ENCODE data around the gene TTC7B. TPM values are rescaled to one million over a fixed set of nuclear protein-coding genes. Genes with fewer than 3 reads are reported as not detected.

TTC7B gene
- total and polyA plus RNA-seq, 12 donors = 10.0 to 58.4 (median 24.7) TPM

GRCh38 chr14:90703841-90704737 lies 112.1 kb downstream of the TTC7B start:
- Histone ChIP-seq H3K27ac (no peak overlapping the region), H3K9me3 (replicated peaks in 1 of 3) (no peaks in the 10 kb centered on the region), H3K36me3 (replicated peaks in 1 of 2) (no peaks in the 10 kb centered on the region), H3K4me1 (replicated peaks in 1 of 2) (no peaks in the 10 kb centered on the region), H3K27me3 (no peaks in the 10 kb centered on the region), H3K4me3 (no peak overlapping the region)
- DNase-seq = no peak
- WGBS, 4 donors = 69 to 87% (median 81%) methylated on average over 14 of the region's 14 CpGs
- intact Hi-C loops (cut with DNase I) = loop anchor here in 1 of 2 donors (10.0 kb wide), 1 partner anchor 299 kb away; no protein-coding TSS in a partner anchor
- TF ChIP-seq POLR2A (IDR thresholded peaks at IDR 0.05) = no peak
- TF ChIP-seq CTCF (IDR thresholded peaks at IDR 0.05) = no peak

GRCh38 chr14:90700933-90701776 lies 115.1 kb downstream of the TTC7B start:
- Histone ChIP-seq H3K9me3 (replicated peaks in 1 of 3) (no peaks in the 10 kb centered on the region), H3K36me3 (replicated peaks in 1 of 2) (no peaks in the 10 kb centered on the region), H3K4me1 (replicated peaks in 1 of 2) (peaks cover 3 to 17% of the 10 kb centered on the region in 2 donors), H3K4me3 (no peak overlapping the region), H3K27me3 (no peaks in the 10 kb centered on the region), H3K27ac (no peak overlapping the region)
- TF ChIP-seq CTCF (IDR thresholded peaks at IDR 0.05) = no peak
- no peak for TF ChIP-seq POLR2A (IDR thresholded peaks at IDR 0.05)
- intact Hi-C loops (cut with DNase I) = loop anchor here in 1 of 2 donors (10.0 kb wide), 1 partner anchor 296 kb away; no protein-coding TSS in a partner anchor
- DNase-seq = no peak
- WGBS, 4 donors = 78 to 88% (median 82%) methylated on average over 16 of the region's 16 CpGs

- Histone ChIP-seq H3K4me1 (replicated peaks in 1 of 2) (peaks cover 3 to 17% of the 10 kb centered on the region in 2 donors), H3K27me3 (no peaks in the 10 kb centered on the region), H3K9me3 (replicated peaks in 1 of 3) (no peaks in the 10 kb centered on the region), H3K27ac (peak overlapping the region in 1 of 5 donors; percentile 64), H3K36me3 (replicated peaks in 1 of 2) (no peaks in the 10 kb centered on the region), H3K4me3 (no peak overlapping the region)
- intact Hi-C loops (cut with DNase I) = loop anchor here in 1 of 2 donors (5.0 to 10.0 kb wide), 2 partner anchors 297 to 394 kb away; no protein-coding TSS in a partner anchor
- TF ChIP-seq CTCF (IDR thresholded peaks at IDR 0.05) (no peak), POLR2A (IDR thresholded peaks at IDR 0.05) (no peak)
- 75 to 92% (median 84%) methylated on average over 7 of the region's 7 CpGs for WGBS, 4 donors
- DNase-seq = no peak
These were observed 117.2 kb downstream of the TTC7B start for GRCh38 chr14:90699016-90699415.

Measured in adrenal gland (tissue), 12 donors.